MCF 10A (cell line): ENCODE measurements around the gene GDF7. TPM values are rescaled to one million over a fixed set of nuclear protein-coding genes. Genes with fewer than 3 reads are reported as not detected.

Experiments
- BruUV-seq: library from RNA; stranded (reverse); fragments of 400-500 nt; replicated peaks from 2 replicates; lab custom pipeline; 2021; lab: Mats Ljungman, UMichigan
- CTCF ChIA-PET: fragments of 300-600 bp; sonication (Branson Sonifier 250); formaldehyde crosslinking; extraction: SDS; loops from one replicate; lab custom pipeline; 2021; ENCODE audit warnings: antibody characterized with exemption, inconsistent platforms; lab: Yijun Ruan, JAX
- POLR2A ChIA-PET: fragments of 300-600, 350-650 bp; sonication (Branson Sonifier 250); formaldehyde crosslinking; extraction: SDS; loops from one replicate; lab custom pipeline; 2020; ENCODE audit warnings: antibody characterized with exemption, inconsistent platforms; lab: Yijun Ruan, JAX
- DNase-seq: peaks from one replicate; pipeline ENCODE4 v3.0.0-alpha.2; 2018; ENCODE audit not compliant: unreplicated experiment
- H3K27ac Mint-ChIP-seq: one replicate; pipeline ENCODE4 v1.8.0; 2022; ENCODE audit warnings: mild to moderate bottlenecking, low read depth, mixed read lengths; ENCODE audit not compliant: unreplicated experiment
- H3K27me3 Mint-ChIP-seq: one replicate; pipeline ENCODE4 v1.8.0; 2022; ENCODE audit warnings: mixed read lengths; ENCODE audit not compliant: insufficient read depth, unreplicated experiment
- H3K36me3 Mint-ChIP-seq: one replicate; pipeline ENCODE4 v1.8.0; 2022; ENCODE audit warnings: mild to moderate bottlenecking, moderate library complexity, mixed read lengths; ENCODE audit not compliant: insufficient read depth, unreplicated experiment
- H3K4me1 Mint-ChIP-seq: one replicate; pipeline ENCODE4 v1.8.0; 2022; ENCODE audit warnings: mixed read lengths; ENCODE audit not compliant: insufficient read depth, unreplicated experiment
- H3K4me3 Mint-ChIP-seq: one replicate; pipeline ENCODE4 v1.8.0; 2022; ENCODE audit warnings: mild to moderate bottlenecking, moderate library complexity, mixed read lengths; ENCODE audit not compliant: unreplicated experiment
- H3K9me3 Mint-ChIP-seq: one replicate; pipeline ENCODE4 v1.8.0; 2022; ENCODE audit warnings: mixed read lengths; ENCODE audit not compliant: unreplicated experiment
- CTCF ChIP-seq: fragments of 200-600 bp; IDR thresholded peaks from one replicate; pipeline ENCODE4 v1.8.0; 2022; ENCODE audit warnings: antibody characterized with exemption, mild to moderate bottlenecking; ENCODE audit not compliant: unreplicated experiment
- intact Hi-C: fragments of 100-400 bp; cut with micrococcal nuclease; formaldehyde crosslinking; loops from 2 replicates; pipeline ENCODE4 v1.14.1; 2022
- total RNA-seq: library from RNA; stranded (reverse); gene quantifications from 2 replicates; pipeline ENCODE4 v1.2.3, GENCODE V29; 2022

GDF7 gene
- total RNA-seq, 1 experiment from 2014 or later, result not detected

- Mint-ChIP-seq H3K4me3 (no peak overlapping the region), H3K4me1 (peaks cover 6% of the 10 kb centered on the region), H3K27ac (no peak overlapping the region), H3K36me3 (peaks cover 7% of the 10 kb centered on the region), H3K9me3 (no peaks in the 10 kb centered on the region), H3K27me3 (no peaks in the 10 kb centered on the region)
- ChIA-PET CTCF (interaction anchor here (0.7 to 10.6 kb wide), 5 partner anchors 9 to 1530 kb away, joined by 3 to 127 read pairs (median 3); no protein-coding TSS in a partner anchor), POLR2A (no interaction called here)
- no peak for TF ChIP-seq CTCF
- intact Hi-C loops, result no loop called here
- no TSS peak for BruUV-seq
- DNase-seq, result no peak
Measured at GRCh38 chr2:20671736-20672080, 4.8 kb downstream of the GDF7 start.

GRCh38 chr2:20672201-20672951 lies 5.4 kb downstream of the GDF7 start:
- no TSS peak for BruUV-seq

GRCh38 chr2:20673686-20674308 lies 6.9 kb downstream of the GDF7 start:
- H3K4me1 Mint-ChIP-seq, result peaks cover 6% of the 10 kb centered on the region
- H3K27ac Mint-ChIP-seq, result no peak overlapping the region
- peaks cover 7% of the 10 kb centered on the region for H3K36me3 Mint-ChIP-seq
- intact Hi-C loops, result no loop called here
- H3K27me3 Mint-ChIP-seq, result no peaks in the 10 kb centered on the region
- CTCF ChIA-PET, result interaction anchor here (0.6 to 10.6 kb wide), 7 partner anchors 12 to 1057 kb away, joined by 3 to 127 read pairs (median 4); no protein-coding TSS in a partner anchor
- no peak overlapping the region for H3K4me3 Mint-ChIP-seq
- no peak for TF ChIP-seq CTCF
- no peak for DNase-seq
- BruUV-seq, result no TSS peak
- POLR2A ChIA-PET, result interaction anchor here (0.6 kb wide), 1 partner anchor 260 kb away, joined by 3 read pairs; no protein-coding TSS in a partner anchor
- no peaks in the 10 kb centered on the region for H3K9me3 Mint-ChIP-seq

More at GRCh38 chr2:20672201-20672951, 5.4 kb downstream of the GDF7 start:
- ChIA-PET CTCF (interaction anchor here (0.6 to 10.6 kb wide), 10 partner anchors 9 to 1531 kb away, joined by 3 to 127 read pairs (median 4); no protein-coding TSS in a partner anchor), POLR2A (no interaction called here)
- TF ChIP-seq CTCF, result no peak
- DNase-seq, result no peak
- no peak overlapping the region for H3K27ac Mint-ChIP-seq
- H3K4me1 Mint-ChIP-seq, result peaks cover 6% of the 10 kb centered on the region
- no peaks in the 10 kb centered on the region for H3K9me3 Mint-ChIP-seq
- peaks cover 7% of the 10 kb centered on the region for H3K36me3 Mint-ChIP-seq
- H3K4me3 Mint-ChIP-seq, result no peak overlapping the region
- intact Hi-C loops, result no loop called here
- H3K27me3 Mint-ChIP-seq, result no peaks in the 10 kb centered on the region
